ENCODE measurements around the gene STARD9. TPM values are rescaled to one million over a fixed set of nuclear protein-coding genes. Genes with fewer than 3 reads are reported as not detected.

Gene STARD9
- total and polyA plus RNA-seq, 9 of the 15 experiments (the other 6 are each of a cell fraction or from before 2014, with no cell fraction given): 0.45 to 6.0 (median 3.6) TPM

GRCh38 chr15:42737529-42738328 is 162.3 kb downstream of the STARD9 start (continued):
- peak; percentile 43; the same call in 1 of the 2 replicates for TF ChIP-seq REST (IDR thresholded peaks at IDR 0.05; ENCODE audit: borderline replicate concordance)
- no peak for TF ChIP-seq REST (CRISPR knock-in tag; IDR thresholded peaks at IDR 0.05; ENCODE audit: low read depth)
- peak in 1 of 2 experiments; percentile 15; a peak in 1 of 4 replicates for TF ChIP-seq TRIM24 (IDR thresholded peaks at IDR 0.05)
- no peak for TF ChIP-seq MTA2 (IDR thresholded peaks at IDR 0.05; ENCODE audit: low read depth)
- TF ChIP-seq ZNF316 (IDR thresholded peaks at IDR 0.05): peak; percentile 27; the same call in 1 of the 2 replicates
- TF ChIP-seq ZBTB2 (IDR thresholded peaks at IDR 0.05): peak; percentile 47; the same call in 1 of the 2 replicates
- TF ChIP-seq CHAMP1 (IDR thresholded peaks at IDR 0.05): peak; percentile 89; the same call in 1 of the 2 replicates
- no peak for TF ChIP-seq BRF1 (IDR thresholded peaks at IDR 0.05; ENCODE audit: borderline replicate concordance, extremely low read depth, insufficient read length)
- TF ChIP-seq DPF2 (IDR thresholded peaks at IDR 0.05): 0 out of 2 replicates have a peak, but pooled peaks have one; percentile 17
- no peak for TF ChIP-seq SMAD1 (IDR thresholded peaks at IDR 0.05; ENCODE audit: low read depth, low read length, partially characterized antibody)
- 0 out of 2 replicates have a peak, but pooled peaks have one; percentile 25 for TF ChIP-seq ZBTB26 (CRISPR knock-in tag; IDR thresholded peaks at IDR 0.05)
- TF ChIP-seq KDM1A (IDR thresholded peaks at IDR 0.05): peak; percentile 60 to 79
- TF ChIP-seq ELF4 (CRISPR knock-in tag; IDR thresholded peaks at IDR 0.05): no peak
- TF ChIP-seq EHMT2 (IDR thresholded peaks at IDR 0.05): peak; percentile 32; the same call in 1 of the 2 replicates
